AG09319 (cell line): ENCODE measurements around the gene SETDB2.

Experiments used
- DNase-seq: peaks from one replicate; pipeline ENCODE4 v3.0.0-alpha.2; 2010; ENCODE audit warnings: low read depth; ENCODE audit errors: extremely low read depth
- CTCF ChIP-seq: IDR thresholded peaks from 2 replicates; pipeline ENCODE4 v1.5.1; 2011; ENCODE audit warnings: low read depth, mild to moderate bottlenecking, inconsistent platforms, low read length, moderate library complexity

SETDB2 gene

GRCh38 chr13:49497272-49497671 is 53.2 kb downstream of the SETDB2 start:
- no peak for DNase-seq
- TF ChIP-seq CTCF: no peak

- DNase-seq: no peak
- no peak for TF ChIP-seq CTCF
Observed at GRCh38 chr13:49498206-49498605, 54.1 kb downstream of the SETDB2 start.

- DNase-seq: peak; percentile 41
- no peak for TF ChIP-seq CTCF
Observed at GRCh38 chr13:49499889-49500660, 56.0 kb downstream of the SETDB2 start.

GRCh38 chr13:49502954-49503353 is 58.9 kb downstream of the SETDB2 start:
- TF ChIP-seq CTCF: no peak
- no peak for DNase-seq

- no peak for TF ChIP-seq CTCF
- no peak for DNase-seq
Observed at GRCh38 chr13:49503951-49504350, 59.9 kb downstream of the SETDB2 start.

GRCh38 chr13:49512578-49512977 is 68.5 kb downstream of the SETDB2 start:
- DNase-seq: no peak
- no peak for TF ChIP-seq CTCF

GRCh38 chr13:49516467-49516866 is 72.4 kb downstream of the SETDB2 start:
- no peak for DNase-seq
- TF ChIP-seq CTCF: no peak
